Measurements from ENCODE around the gene LYPD3. TPM values are rescaled to one million over a fixed set of nuclear protein-coding genes. Genes with fewer than 3 reads are reported as not detected.

LYPD3 gene
- total RNA-seq, 1 donor = not detected

DNA sequence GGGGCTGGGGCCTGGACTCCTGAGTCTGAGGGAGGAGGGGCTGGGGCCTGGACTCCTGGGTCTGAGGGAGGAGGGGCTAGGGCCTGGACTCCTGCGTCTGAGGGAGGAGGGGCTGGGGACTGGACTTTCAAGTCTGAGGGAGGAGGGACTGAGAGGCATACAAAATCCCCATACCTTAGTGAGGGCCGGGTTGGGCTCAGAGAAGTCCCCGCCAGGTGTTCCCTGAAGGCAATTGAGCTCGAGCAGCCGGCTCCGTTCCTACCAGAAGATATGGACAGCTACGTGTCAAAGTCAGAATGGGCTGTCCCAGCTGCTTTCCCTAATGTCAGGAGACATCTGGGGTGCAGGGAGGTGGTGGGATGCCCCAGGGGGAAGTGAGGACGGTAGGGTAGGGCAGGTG lies 29.7 kb upstream of the LYPD3 start:
- Histone ChIP-seq H3K4me3 (ENCODE audit: insufficient read depth, low read length) (no peak overlapping the region), H2AFZ (ENCODE audit: low read length) (no peak overlapping the region), H4K20me1 (ENCODE audit: insufficient read depth, low read length) (no peaks in the 10 kb centered on the region), H3K4me1 (ENCODE audit: insufficient read depth, low read length) (no peaks in the 10 kb centered on the region), H3K79me2 (ENCODE audit: insufficient read depth, low read length) (no peaks in the 10 kb centered on the region), H3K9me3 (ENCODE audit: low read depth, low read length) (no peaks in the 10 kb centered on the region), H3K27me3 (ENCODE audit: insufficient read depth, low read length) (no peaks in the 10 kb centered on the region), H3K4me2 (ENCODE audit: insufficient read depth, low read length) (no peak overlapping the region), H3K27ac (ENCODE audit: low read depth, low read length) (no peak overlapping the region), H3K36me3 (ENCODE audit: insufficient read depth, low read length) (peaks cover 14% of the 10 kb centered on the region)
- no peak for TF ChIP-seq CTCF (IDR thresholded peaks at IDR 0.05; ENCODE audit: extremely low read depth, low read depth, low read length)
- no peak for DNase-seq (ENCODE audit: insufficient read length, low spot score, missing footprints)

DNA sequence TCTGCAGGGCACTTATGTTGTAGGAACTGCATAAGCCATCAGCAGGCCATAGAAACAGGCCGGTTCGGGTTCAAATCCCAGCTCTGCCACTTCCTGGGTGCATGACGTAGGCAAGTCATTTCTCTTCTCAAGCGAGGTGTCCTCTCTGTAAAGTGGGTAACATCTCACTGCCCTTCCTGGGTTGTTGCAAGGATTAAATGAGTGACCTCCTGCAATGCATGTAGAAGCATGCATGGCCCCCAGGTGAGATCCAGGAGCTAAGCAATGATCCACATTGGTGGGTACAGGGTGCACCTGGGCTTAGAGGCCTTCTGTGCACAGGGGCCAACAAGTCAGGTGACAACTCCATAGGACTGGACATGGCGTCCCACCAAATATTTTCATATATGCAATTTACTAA lies 25.4 kb upstream of the LYPD3 start:
- DNase-seq (ENCODE audit: insufficient read length, low spot score, missing footprints) = peak; percentile 80
- Histone ChIP-seq H3K79me2 (ENCODE audit: insufficient read depth, low read length) (no peaks in the 10 kb centered on the region), H3K4me1 (ENCODE audit: insufficient read depth, low read length) (no peaks in the 10 kb centered on the region), H3K4me3 (ENCODE audit: insufficient read depth, low read length) (no peak overlapping the region), H3K27me3 (ENCODE audit: insufficient read depth, low read length) (no peaks in the 10 kb centered on the region), H3K9me3 (ENCODE audit: low read depth, low read length) (no peaks in the 10 kb centered on the region), H3K27ac (ENCODE audit: low read depth, low read length) (no peak overlapping the region), H4K20me1 (ENCODE audit: insufficient read depth, low read length) (no peaks in the 10 kb centered on the region), H3K36me3 (ENCODE audit: insufficient read depth, low read length) (peaks cover 5% of the 10 kb centered on the region), H2AFZ (ENCODE audit: low read length) (no peak overlapping the region), H3K4me2 (ENCODE audit: insufficient read depth, low read length) (no peak overlapping the region)
- TF ChIP-seq CTCF (IDR thresholded peaks at IDR 0.05; ENCODE audit: extremely low read depth, low read depth, low read length) = no peak

- TF ChIP-seq CTCF (IDR thresholded peaks at IDR 0.05; ENCODE audit: extremely low read depth, low read depth, low read length) = no peak
- Histone ChIP-seq H3K36me3 (ENCODE audit: insufficient read depth, low read length) (peaks cover 3% of the 10 kb centered on the region), H3K27ac (ENCODE audit: low read depth, low read length) (no peak overlapping the region), H3K9me3 (ENCODE audit: low read depth, low read length) (no peaks in the 10 kb centered on the region), H3K27me3 (ENCODE audit: insufficient read depth, low read length) (no peaks in the 10 kb centered on the region), H3K4me3 (ENCODE audit: insufficient read depth, low read length) (no peak overlapping the region), H2AFZ (ENCODE audit: low read length) (no peak overlapping the region), H4K20me1 (ENCODE audit: insufficient read depth, low read length) (no peaks in the 10 kb centered on the region), H3K79me2 (ENCODE audit: insufficient read depth, low read length) (no peaks in the 10 kb centered on the region), H3K4me1 (ENCODE audit: insufficient read depth, low read length) (no peaks in the 10 kb centered on the region), H3K4me2 (ENCODE audit: insufficient read depth, low read length) (no peak overlapping the region)
- no peak for DNase-seq (ENCODE audit: insufficient read length, low spot score, missing footprints)
These were observed 24.7 kb upstream of the LYPD3 start for GRCh38 chr19:43489979-43490599.

GRCh38 chr19:43489310-43489709 lies 23.9 kb upstream of the LYPD3 start:
- Histone ChIP-seq H3K4me1 (ENCODE audit: insufficient read depth, low read length) (no peaks in the 10 kb centered on the region), H3K9me3 (ENCODE audit: low read depth, low read length) (no peaks in the 10 kb centered on the region), H3K27me3 (ENCODE audit: insufficient read depth, low read length) (no peaks in the 10 kb centered on the region), H3K27ac (ENCODE audit: low read depth, low read length) (no peak overlapping the region), H3K4me2 (ENCODE audit: insufficient read depth, low read length) (no peak overlapping the region), H4K20me1 (ENCODE audit: insufficient read depth, low read length) (no peaks in the 10 kb centered on the region), H3K4me3 (ENCODE audit: insufficient read depth, low read length) (no peak overlapping the region), H3K79me2 (ENCODE audit: insufficient read depth, low read length) (no peaks in the 10 kb centered on the region), H2AFZ (ENCODE audit: low read length) (no peak overlapping the region), H3K36me3 (ENCODE audit: insufficient read depth, low read length) (peaks cover 2% of the 10 kb centered on the region)
- peak; percentile 54 for DNase-seq (ENCODE audit: insufficient read length, low spot score, missing footprints)
- TF ChIP-seq CTCF (IDR thresholded peaks at IDR 0.05; ENCODE audit: extremely low read depth, low read depth, low read length) = no peak
